GM18858 (cell line): Measurements from ENCODE around the gene CLEC17A.
A peak's percentile ranks its signal among the peaks of the same experiment; 100 is the strongest.
"Not testable (repeated sequence)": the region's sequence is repeated elsewhere in the genome, so short reads cannot be mapped to it uniquely, and the experiment has no call there.

Source experiments
- ATAC-seq: cut with Tn5 transposase; IDR thresholded peaks from one replicate; pipeline ENCODE4 v1.9.1; 2021; ENCODE audit not compliant: unreplicated experiment

Gene CLEC17A

DNA sequence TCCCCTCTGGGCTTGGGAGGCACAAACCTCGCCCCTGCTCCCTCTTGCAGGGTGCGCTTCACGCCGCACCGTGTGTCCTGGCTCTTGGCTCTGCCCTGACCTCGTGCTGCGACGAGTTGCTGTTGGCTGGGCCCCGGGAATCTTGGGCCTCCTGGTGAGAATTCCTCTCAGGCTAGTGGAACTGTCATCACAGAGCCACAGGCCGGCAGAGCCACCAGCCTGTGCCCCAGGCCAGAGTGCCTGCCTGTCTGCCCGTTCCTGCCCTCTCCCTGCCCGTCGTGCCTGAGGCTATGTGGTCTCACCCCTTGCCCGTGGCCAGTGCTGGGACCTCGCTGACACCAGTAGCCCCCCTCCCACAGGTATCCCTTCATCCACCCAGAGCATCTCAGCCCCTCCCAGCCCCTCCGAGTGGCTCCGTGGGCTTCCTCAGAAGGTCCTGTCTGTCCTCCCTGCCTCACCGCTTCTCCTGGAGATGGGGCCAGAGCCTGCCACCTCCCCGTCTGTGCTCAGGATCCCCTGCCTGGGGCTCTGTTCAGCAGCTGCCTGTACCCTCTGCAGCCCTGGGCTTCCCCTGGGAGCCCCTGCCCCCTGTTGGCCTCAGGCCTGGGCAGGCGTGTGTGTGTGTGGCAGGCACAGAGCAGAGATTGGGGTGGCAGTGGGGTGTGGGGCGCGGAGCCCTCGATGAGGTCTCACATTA is 24.4 kb upstream of the CLEC17A start:
- ATAC-seq: no peak

- ATAC-seq: no peak
Measured at GRCh38 chr19:14559916-14560775, 22.7 kb upstream of the CLEC17A start.

- no peak for ATAC-seq
Measured at GRCh38 chr19:14560776-14561108, 22.1 kb upstream of the CLEC17A start.

GRCh38 chr19:14561249-14561648 is 21.6 kb upstream of the CLEC17A start:
- no peak for ATAC-seq

DNA sequence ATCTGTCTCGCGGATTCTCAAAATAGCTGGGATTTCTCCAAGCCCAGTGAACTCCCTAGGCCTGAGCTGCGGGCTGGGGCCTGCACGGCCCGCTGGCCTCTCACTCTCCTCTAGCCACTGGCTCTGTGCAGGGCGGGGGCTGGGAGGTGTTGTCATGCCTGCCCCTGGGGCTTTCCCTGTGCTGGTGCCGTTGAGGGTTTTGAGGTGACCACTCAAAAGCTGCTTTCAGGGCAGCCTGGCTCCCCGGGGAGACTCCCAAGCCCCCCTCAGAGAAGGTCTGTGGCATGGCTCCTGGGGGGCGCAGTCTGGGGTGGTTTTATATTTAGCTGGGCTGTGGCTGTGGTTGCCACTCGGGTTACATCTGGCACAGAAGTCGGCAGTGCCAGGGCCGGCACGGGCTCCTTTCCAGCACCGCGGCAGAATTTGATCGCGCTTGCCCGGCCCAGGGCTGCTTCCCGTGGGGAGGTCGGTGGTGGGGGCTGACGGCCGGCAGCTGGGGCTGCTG is 21.0 kb upstream of the CLEC17A start:
- ATAC-seq: no peak

GRCh38 chr19:14562660-14563589 is 20.0 kb upstream of the CLEC17A start:
- no peak for ATAC-seq

DNA sequence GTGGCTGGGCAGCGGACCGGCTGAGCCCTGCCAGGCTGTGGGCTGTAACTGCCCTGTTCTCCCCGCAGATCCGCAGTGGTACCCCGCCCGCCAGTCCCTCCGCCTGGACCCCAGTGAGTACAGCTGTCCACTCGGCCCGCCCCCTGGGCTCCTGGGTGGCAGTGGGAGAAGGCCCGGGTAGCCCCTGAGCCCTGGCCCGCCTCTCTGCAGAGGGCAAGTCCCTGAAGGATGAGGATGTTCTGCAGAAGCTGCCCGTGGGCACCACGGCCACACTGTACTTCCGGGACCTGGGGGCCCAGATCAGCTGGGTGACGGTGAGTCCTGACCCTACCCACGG is 19.3 kb upstream of the CLEC17A start:
- ATAC-seq: no peak

DNA sequence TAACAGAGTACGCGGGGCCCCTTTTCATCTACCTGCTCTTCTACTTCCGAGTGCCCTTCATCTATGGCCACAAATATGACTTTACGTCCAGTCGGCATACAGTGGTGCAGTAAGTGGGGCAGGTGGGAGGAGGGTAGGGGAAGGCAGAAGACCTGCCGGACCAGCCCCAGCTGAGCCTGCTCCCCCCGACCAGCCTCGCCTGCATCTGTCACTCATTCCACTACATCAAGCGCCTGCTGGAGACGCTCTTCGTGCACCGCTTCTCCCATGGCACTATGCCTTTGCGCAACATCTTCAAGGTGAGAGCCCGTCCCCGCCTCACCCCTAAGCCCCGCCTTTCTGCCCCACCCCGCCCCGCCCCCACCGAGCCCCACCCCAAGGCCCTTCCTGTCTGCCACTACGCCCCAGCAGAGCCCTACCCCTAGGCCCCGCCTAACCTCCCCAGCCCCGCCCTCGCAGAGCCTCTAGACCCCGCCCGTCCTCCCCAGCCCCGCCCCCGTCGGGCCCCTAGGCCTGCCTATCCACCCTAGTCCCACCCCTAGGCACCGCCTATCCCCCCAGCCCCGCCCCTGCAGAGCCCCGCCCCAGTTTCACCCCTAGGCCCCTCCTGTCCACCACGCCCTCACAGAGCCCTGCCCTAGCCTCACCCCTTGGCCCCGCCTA is 18.8 kb upstream of the CLEC17A start:
- ATAC-seq: no peak

GRCh38 chr19:14564652-14565297 is 18.1 kb upstream of the CLEC17A start:
- ATAC-seq: not testable (repeated sequence)

DNA sequence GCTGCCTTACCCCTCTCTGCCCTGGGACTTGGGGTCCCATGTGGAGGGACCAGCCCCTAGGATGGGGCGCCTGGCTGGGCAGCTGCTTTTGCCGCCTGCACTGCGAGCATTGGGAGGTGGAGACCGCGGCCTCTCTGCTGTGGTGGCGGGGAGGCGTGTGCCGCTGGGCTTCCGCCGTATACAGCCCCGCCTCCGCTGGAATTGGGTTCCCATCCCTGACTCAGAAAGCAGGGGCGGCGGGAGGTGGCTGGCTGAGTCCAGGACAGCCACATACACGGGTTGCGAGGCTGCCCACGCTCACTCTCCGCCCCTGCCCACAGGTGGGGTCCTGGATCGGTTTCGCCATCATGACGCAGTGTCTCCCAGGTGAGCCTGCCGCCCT is 17.6 kb upstream of the CLEC17A start:
- ATAC-seq: no peak

DNA sequence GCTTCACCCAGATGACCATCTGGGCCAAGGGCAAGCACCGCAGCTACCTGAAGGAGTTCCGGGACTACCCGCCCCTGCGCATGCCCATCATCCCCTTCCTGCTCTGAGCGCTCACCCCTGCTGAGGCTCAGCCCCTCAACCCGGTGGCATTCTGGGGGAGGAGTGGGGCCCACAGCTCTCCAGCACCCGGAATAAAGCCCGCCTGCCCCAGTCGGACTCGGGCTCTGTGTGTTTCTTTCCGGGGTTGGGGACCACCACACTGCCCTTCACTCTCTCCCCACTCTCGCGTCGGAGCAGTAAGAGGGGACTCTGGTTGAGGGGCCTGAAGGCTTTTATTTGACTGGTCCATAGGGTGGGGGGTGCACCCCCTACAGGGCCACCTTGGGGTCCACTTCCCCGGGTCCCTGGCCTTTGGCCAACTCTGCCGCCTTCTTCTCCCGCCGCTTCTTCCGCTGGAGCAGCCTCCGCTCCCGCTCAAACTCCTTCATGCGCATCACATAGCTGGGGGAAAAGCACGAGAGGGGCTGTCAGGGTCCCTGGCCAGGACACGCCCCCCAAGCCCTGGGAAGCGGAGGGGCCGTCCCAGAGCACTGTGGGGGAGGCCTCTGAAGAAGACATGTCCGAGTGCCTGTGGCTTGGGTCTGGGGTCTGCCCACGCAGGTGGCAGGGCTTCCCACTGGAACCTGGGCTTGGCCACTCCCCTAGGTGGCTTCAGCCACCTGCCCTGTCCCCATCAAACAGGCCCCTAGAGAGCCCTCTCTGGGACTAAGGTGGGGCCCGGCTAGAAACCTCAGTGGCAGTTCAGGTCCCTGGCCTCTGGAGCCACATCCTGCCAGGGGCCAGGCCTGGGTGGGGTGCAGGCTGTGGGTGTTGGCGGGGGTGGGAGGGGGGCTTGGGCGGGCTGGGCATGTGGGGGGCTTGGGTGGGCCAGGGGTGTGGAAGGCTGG is 16.8 kb upstream of the CLEC17A start:
- no peak for ATAC-seq

- ATAC-seq: no peak
Measured at GRCh38 chr19:14566712-14567077, 16.2 kb upstream of the CLEC17A start.

DNA sequence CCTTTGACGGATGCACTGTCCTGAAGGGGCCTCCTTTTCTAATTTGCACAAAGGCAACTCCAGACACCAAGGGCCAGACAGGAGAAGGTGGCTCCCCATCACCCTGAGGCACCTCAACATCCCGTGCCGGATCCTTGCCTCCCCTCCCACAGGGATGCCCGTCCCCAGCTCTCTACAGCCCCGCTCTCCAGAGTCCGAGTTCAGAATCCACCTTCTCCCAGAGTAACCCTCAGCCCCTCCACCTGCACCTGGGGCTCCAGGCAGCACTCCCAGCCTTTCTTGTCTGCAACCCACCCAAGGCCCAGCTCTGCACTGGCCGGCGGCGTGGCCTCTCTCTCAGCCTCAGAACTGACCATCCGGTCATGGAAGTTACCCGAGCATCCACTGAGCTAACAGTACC is 15.8 kb upstream of the CLEC17A start:
- ATAC-seq: no peak

- no peak for ATAC-seq
Measured at GRCh38 chr19:14570864-14571527, 11.9 kb upstream of the CLEC17A start.

- peak; percentile 70 for ATAC-seq
Measured at GRCh38 chr19:14571695-14572490, 11.0 kb upstream of the CLEC17A start, which contains the start of gene NDUFB7. TSS of gene NDUFB7 (minus strand) at chr19:14572066. CDS start at chr19:14572000, 66 bp downstream.

- no peak for ATAC-seq
Measured at GRCh38 chr19:14575428-14575980, 7.4 kb upstream of the CLEC17A start.

DNA sequence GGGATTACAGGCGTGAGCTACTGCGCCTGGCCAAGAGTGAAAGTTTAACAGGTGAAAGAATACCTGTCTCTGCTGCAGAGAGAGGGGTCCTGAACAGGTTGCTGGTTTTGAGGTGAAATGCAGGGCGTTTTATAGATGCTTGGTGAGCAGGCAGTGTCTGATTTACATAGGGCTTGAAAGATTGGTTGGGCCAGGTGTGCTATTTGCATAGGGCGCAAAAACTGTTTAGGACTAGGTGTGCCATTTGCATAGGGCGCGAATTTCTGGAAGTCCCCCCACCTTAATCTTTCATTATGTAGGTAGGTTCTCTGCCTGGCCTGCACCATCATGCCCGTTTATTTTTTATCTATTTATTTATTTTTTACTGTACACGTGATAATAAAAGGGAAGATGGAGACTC is 6.5 kb upstream of the CLEC17A start:
- ATAC-seq: no peak

DNA sequence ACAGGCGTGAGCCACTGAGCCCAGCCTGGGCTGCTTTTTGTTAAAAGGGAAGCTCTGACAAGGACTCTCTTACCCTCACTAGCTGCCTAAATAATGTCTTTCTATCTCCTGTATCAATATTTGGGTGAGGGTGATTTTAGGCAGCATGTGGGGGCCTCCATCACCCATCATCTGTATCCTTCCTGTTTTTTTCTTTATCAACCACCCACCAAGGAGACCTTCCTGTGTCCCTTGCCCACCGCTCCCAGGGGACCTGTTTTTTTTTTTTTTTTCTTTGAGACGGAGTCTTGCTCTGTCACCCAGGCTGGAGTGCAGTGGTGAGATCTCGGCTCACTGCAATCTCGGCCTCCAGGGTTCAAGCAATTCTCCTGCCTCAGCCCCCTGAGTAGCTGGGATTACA is 5.6 kb upstream of the CLEC17A start:
- no peak for ATAC-seq
